ENCODE data around the gene FGFBP1.

GRCh38 chr4:15948826-15949225 is 10.3 kb upstream of the FGFBP1 start:
- TF ChIP-seq EZH2 (IDR thresholded peaks at IDR 0.05; ENCODE audit: insufficient read depth, poor library complexity, severe bottlenecking) (no peak), EZH2phosphoT487 (IDR thresholded peaks at IDR 0.05; ENCODE audit: insufficient read depth, low read depth) (no peak)

All from GM23248 (cell line).